ENCODE results near the gene HDGF.

The HDGF gene

GRCh38 chr1:156725683-156726280, 25.7 kb downstream of the HDGF start:
- DNase-seq (ENCODE audit: low spot score) = peak; percentile 89

- no peak for DNase-seq (ENCODE audit: low spot score)
Observed at GRCh38 chr1:156721535-156721934, 29.9 kb downstream of the HDGF start.

GRCh38 chr1:156721131-156721530, 30.3 kb downstream of the HDGF start:
- no peak for DNase-seq (ENCODE audit: low spot score)

GRCh38 chr1:156717351-156717750, 34.1 kb downstream of the HDGF start:
- no peak for DNase-seq (ENCODE audit: low spot score)

- DNase-seq (ENCODE audit: low spot score) = no peak
Observed at GRCh38 chr1:156714830-156715229, 36.6 kb downstream of the HDGF start.

- DNase-seq (ENCODE audit: low spot score) = no peak
Observed at GRCh38 chr1:156712626-156713025, 38.8 kb downstream of the HDGF start.

- no peak for DNase-seq (ENCODE audit: low spot score)
Observed at GRCh38 chr1:156711011-156711817, 40.3 kb downstream of the HDGF start.

- peak; percentile 90 for DNase-seq (ENCODE audit: low spot score)
Observed at GRCh38 chr1:156709757-156710489, 41.6 kb downstream of the HDGF start.

- DNase-seq (ENCODE audit: low spot score) = no peak
Observed at GRCh38 chr1:156709031-156709430, 42.4 kb downstream of the HDGF start.

GRCh38 chr1:156708218-156708661, 43.2 kb downstream of the HDGF start:
- DNase-seq (ENCODE audit: low spot score) = no peak

- no peak for DNase-seq (ENCODE audit: low spot score)
Observed at GRCh38 chr1:156707417-156708217, 43.9 kb downstream of the HDGF start.

GRCh38 chr1:156706657-156707416, 44.6 kb downstream of the HDGF start:
- DNase-seq (ENCODE audit: low spot score) = peak; percentile 49

GRCh38 chr1:156705918-156706656, 45.4 kb downstream of the HDGF start:
- DNase-seq (ENCODE audit: low spot score) = peak; percentile 82

- no peak for DNase-seq (ENCODE audit: low spot score)
Observed at GRCh38 chr1:156705321-156705917, 46.1 kb downstream of the HDGF start, which contains the start of gene CRABP2. TSS of gene CRABP2 (minus strand) at chr1:156705583. CDS start at chr1:156705446, 137 bp downstream.

- peak; percentile 78 for DNase-seq (ENCODE audit: low spot score)
Observed at GRCh38 chr1:156704930-156705320, 46.5 kb downstream of the HDGF start.

GRCh38 chr1:156704166-156704711, 47.2 kb downstream of the HDGF start:
- DNase-seq (ENCODE audit: low spot score) = no peak

- no peak for DNase-seq (ENCODE audit: low spot score)
Observed at GRCh38 chr1:156703741-156704140, 47.7 kb downstream of the HDGF start.

- no peak for DNase-seq (ENCODE audit: low spot score)
Observed at GRCh38 chr1:156703336-156703735, 48.1 kb downstream of the HDGF start.

- DNase-seq (ENCODE audit: low spot score) = no peak
Observed at GRCh38 chr1:156700736-156701531, 50.5 kb downstream of the HDGF start.
